ENCODE data around the gene REST.

DNA sequence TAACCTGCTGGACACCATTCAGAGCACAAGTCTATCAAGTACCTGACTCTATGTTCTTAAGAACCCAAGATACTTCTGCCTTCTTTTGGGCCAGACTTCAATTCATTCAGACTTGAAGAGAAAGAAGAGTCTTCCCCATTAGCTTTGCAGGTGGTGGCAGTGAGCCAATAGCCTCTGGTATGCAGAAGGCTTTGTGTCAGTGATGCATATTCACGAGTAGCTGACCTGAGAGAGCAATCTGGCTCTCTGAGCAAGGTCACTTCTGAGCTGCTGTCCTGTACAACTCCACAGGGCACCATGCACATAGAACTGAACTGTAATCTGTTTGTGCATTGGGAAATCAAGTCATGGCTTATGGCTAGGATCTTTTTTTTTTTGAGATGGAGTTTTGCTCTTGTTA, 46.3 kb upstream of the REST start:
- TF ChIP-seq, protein P1, sequence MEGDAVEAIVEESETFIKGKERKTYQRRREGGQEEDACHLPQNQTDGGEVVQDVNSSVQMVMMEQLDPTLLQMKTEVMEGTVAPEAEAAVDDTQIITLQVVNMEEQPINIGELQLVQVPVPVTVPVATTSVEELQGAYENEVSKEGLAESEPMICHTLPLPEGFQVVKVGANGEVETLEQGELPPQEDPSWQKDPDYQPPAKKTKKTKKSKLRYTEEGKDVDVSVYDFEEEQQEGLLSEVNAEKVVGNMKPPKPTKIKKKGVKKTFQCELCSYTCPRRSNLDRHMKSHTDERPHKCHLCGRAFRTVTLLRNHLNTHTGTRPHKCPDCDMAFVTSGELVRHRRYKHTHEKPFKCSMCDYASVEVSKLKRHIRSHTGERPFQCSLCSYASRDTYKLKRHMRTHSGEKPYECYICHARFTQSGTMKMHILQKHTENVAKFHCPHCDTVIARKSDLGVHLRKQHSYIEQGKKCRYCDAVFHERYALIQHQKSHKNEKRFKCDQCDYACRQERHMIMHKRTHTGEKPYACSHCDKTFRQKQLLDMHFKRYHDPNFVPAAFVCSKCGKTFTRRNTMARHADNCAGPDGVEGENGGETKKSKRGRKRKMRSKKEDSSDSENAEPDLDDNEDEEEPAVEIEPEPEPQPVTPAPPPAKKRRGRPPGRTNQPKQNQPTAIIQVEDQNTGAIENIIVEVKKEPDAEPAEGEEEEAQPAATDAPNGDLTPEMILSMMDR (conservative IDR thresholded peaks at IDR 0.05): no peak
- TF ChIP-seq EZH2 (IDR thresholded peaks at IDR 0.05; ENCODE audit: low read depth): no peak
